HG03565 (cell line): Measurements from ENCODE around the gene KLK6.

Experiments used
- ATAC-seq: cut with Tn5 transposase; IDR thresholded peaks from one replicate; pipeline ENCODE4 v1.9.1; 2021; ENCODE audit warnings: mild to moderate bottlenecking, moderate library complexity; ENCODE audit not compliant: unreplicated experiment

Gene KLK6

DNA sequence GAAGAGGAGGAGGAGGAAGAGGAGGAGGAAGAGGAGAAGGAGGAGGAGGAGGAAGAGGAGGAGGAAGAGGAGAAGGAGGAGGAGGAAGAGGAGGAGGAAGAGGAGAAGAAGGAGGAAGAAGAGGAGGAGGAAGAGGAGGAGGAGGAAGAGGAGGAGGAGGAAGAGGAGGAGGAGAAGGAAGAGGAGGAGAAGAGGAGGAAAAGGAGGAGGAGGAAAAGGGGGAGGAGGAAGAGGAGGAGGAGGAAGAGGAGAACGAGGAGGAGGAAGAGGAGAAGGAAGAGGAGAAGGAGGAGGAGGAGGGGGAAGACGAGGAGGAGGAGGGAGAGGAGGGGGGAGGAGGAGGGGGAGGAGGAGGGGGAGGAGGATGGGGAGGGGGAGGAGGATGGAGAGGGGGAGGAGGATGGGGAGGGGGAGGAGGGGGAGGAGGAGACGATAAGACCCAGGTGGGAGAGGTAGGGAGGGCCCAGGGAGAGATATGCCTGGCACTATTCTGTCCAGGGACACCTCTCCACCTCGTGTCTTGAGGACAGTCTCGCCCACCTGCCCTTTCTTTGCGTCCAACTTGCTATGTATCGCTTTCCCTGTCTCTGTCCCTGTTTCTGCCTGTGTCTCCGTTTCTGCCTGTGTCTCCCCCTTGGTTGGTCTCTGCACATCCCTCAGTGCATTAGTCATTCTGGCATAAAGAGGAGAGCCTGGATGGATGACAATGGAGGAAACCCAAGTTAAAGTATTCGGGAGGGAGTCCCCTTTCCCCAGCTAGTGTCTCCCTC, 9.5 kb downstream of the KLK6 start:
- no peak for ATAC-seq

DNA sequence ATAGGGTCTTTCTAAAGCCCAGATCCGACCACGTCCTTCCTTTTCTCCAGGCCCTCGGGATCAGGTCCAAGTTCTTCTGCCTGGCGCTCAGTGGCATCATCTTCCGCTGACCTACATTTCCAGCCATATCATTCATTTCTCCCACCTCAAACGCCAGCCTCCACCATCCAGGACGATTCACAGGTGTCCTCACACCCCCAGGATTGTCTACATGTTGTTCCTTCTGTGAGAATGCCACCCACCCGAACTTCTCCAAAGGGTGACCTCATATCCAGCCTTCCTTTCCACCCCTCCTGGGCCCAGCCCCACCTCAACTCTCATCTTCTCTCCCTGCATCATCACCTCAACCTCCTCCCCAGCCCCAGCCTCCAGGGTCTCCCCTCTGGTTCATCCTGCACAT, 11.8 kb downstream of the KLK6 start:
- no peak for ATAC-seq

- ATAC-seq, result no peak
Observed at GRCh38 chr19:50952910-50953309, 16.5 kb downstream of the KLK6 start, which contains the start of gene KLK5. Gene KLK5 (minus strand): TSS chr19:50953038. CDS start chr19:50952657, 381 bp downstream.

DNA sequence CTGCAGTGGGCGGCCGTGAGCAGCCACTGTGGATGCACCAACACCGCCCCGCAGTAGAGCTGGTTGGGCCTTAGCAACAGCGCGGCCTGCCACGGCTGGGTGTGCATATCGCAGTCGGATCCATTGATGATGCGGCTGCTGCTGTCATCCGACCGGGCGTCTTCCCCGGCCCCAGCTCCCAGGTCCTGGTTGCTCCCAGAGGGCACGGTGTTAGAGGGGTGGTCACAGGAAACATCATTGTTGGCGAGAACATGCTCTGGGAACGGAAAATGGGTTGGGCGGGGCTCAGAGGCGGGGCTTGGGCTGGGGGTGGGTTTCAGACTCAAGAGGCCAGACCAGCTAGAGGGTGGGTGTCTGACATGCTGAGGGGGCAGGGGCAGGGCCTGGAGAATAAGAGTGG, 19.5 kb downstream of the KLK6 start:
- ATAC-seq, result no peak

GRCh38 chr19:50947123-50947522, 22.3 kb downstream of the KLK6 start:
- no peak for ATAC-seq

GRCh38 chr19:50944795-50945194, 24.6 kb downstream of the KLK6 start:
- no peak for ATAC-seq

DNA sequence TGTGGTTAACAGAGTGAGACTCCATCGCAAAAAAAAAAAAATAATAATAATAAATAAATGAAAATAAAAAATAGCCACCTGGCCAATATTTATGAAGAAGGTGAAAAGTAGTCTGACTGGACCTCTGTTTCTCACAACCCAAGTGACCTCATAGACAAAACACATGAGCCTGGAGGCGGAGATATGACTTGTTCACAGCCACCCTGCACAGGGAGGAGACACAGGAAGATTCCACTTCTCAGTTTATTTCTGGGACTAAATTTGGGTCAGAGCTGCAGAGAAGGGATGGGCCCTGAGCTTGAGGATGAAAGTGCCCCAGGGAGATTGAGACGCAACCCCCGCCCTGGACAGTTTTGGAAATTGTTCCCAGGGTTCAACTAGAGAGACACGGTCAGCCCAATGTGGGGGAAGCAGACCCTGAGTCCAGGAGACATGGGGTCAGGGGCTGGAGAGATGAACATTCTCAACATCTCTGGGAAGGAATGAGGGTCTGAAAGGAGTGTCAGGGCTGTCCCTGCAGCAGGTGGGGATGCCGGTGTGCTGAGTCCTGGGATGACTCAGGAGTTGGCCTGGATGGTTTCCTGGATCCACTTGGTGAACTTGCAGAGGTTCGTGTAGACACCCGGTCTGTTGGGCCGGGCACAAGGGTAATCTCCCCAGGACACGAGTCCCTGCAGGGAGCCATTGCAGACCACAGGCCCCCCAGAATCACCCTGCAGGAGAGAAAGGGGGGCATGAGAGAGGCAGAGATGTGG, 26.1 kb downstream of the KLK6 start:
- ATAC-seq, result no peak

DNA sequence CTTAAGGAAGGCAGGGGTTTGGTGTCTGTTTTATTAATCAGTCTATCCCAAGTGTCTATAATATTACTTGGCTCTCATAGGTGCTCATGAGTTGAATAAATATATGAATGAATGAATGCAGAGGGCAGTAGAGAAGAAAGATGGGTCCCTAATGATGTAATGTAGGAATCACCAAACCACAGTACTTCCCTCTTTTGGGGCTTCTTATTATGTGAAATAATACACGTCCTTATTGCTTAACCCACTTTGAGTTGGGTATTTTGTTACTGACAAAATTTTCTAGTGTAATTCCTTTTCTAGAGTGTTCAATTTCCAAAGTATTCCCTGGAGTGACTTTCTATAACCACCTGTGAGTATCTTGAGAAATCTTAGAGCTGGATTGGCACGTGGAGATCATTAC, 29.8 kb downstream of the KLK6 start:
- no peak for ATAC-seq

- ATAC-seq, result no peak
Observed at GRCh38 chr19:50933640-50934039, 35.8 kb downstream of the KLK6 start.

DNA sequence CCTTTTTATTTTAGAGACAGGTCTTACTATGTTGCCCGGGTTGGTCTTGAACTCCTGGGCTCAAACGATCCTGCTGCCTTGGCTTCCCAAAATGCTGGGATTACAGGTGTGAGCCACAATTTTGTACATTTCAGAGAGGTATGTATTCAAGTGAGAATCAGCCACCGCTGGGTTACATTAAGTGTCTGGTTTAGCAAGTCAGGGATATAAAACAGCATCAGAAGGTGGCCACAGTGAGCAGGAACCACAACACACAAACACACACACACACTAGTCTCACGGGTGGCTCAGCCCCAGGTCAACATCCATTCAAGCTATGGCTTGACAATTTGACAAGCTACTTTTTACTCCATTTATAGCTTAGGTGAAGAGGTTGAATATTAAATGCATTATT, 36.7 kb downstream of the KLK6 start:
- no peak for ATAC-seq

- no peak for ATAC-seq
Observed at GRCh38 chr19:50932018-50932689, 37.2 kb downstream of the KLK6 start.

DNA sequence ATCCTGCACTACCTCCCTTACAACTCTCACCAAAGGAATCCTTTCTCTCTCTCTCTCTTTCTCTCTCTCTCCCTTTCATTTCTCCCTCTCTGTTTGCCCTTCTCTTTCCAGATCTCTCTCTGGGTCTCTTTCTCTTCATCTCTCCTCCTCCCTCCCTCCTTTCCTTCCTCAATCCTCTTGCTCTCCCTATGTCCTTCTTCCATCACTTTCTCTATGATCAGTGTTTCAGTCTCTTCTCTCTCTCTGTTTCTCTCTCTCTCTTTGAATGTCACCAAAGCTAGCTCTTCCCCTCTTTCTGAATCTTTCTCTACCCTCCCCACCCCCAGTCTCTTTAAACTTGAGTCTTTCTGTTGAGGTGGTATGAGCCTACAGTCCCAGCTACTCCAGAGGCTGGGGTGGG, 38.4 kb downstream of the KLK6 start:
- ATAC-seq, result no peak

GRCh38 chr19:50928831-50929230, 40.6 kb downstream of the KLK6 start:
- ATAC-seq, result no peak

DNA sequence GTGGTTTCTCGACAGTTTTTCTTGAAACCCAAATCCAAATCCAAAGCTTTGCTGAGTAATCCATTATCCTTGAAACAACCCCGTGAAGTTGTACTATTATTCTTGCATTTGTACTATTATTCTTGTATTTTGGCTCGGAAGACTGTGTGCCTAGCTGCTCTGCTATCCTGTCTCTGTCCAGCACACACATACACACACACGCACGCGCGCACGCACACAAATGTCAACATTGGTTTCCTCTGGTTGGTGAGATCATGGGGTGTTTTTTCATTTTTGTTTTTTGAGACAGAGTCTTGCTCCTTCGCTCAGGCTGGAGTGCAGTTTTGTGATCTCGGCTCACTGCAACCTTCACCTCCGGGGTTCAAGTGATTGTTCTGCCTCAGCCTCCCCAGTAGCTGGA, 43.2 kb downstream of the KLK6 start:
- ATAC-seq, result no peak

DNA sequence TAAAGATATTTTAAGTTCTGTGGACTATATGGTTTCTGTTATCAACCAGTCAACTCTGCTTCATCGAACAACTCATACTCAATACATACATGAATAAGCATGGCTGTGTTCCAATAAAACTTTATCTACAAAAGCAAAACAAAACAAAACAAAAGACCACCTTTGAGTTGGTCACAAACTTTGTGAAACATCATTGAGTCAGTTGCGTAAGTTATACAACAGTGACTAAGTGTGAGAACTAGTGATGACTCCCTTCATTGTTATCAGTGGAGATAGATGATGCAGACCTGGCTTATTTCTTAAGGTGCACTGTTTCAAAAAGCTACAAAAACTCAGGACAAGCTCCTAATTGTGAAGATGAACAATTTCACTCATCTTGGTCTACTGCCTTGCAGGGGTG, 43.7 kb downstream of the KLK6 start:
- ATAC-seq, result no peak

GRCh38 chr19:50924586-50924985, 44.8 kb downstream of the KLK6 start:
- no peak for ATAC-seq

GRCh38 chr19:50922317-50922853, 47.0 kb downstream of the KLK6 start:
- ATAC-seq, result no peak

DNA sequence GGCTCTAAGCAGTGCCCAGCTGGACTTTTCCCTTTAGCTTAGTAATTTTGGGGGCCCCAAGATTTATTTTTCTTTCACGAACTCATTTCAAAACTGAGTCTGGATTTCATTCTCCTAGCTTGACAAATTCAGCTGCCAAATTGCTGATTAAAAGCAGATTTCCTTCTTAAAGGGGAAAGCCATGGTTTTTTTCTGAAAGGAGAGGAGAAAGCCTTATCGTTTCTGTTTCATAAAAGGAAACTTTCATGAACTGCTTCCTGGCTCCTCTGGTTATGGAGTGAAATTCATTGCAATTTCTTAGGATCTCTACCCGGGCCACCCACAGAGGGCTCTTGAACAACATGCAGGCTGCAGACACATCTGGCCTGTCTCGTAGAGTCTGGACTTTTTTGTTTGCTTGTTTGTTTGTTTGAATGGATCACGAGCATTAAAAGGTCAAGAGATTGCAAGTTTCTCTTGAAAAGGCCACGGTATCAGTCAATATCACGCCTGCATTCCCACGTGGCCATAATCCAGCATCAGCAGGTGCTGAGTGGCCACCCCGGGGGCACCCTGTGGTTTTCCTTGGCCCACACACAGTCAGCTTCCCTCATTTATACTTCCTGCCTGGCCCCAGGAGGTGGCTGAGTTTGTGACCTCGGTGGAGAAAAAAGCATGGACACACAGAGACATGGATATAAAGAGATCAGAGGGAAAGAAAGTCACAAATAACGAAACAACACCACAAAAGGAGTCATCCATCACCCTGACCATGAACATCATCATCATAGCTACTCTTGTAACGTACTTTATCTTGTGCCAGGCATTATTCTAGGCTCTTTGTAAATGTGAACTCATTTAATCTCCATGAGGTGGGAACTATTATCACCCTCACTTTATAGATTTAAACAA, 47.7 kb downstream of the KLK6 start:
- ATAC-seq, result no peak

DNA sequence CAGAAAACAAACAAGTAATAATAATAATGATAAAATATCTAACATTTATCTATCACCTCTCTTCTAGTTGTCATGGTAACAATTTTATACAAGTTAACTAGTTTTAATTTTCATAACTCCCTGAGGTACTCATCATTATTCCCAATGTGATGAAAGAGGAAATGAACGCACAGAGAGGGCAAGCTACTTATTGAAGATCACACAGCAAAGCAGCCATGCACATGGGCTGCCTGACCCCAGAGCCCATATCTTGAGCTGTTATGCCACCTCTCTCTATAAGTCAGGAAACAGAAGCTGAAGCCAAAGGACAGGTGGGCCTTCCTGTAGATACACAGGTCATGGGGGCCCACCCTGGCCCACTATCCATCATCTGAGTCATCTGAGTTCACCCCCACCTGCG, 53.3 kb downstream of the KLK6 start:
- no peak for ATAC-seq
